Trophoblast cell (in vitro differentiated cells and primary cell): ENCODE results near the gene PDE11A.

Experiments
- DNase-seq, 2 donors: peaks; one replicate each; pipeline ENCODE4 v3.0.0-alpha.2; 2016
- H2AFZ ChIP-seq: 2 replicates; pipeline ENCODE4 v1.6.1; 2013; ENCODE audit warnings: low read length, moderate library complexity, mild to moderate bottlenecking; ENCODE audit not compliant: insufficient read depth, poor library complexity
- H2AK5ac ChIP-seq: 2 replicates; pipeline ENCODE4 v1.6.1; 2013; ENCODE audit warnings: mild to moderate bottlenecking, low read length
- H2BK120ac ChIP-seq: 2 replicates; pipeline ENCODE4 v1.6.1; 2013; ENCODE audit warnings: low read length, mild to moderate bottlenecking, moderate library complexity; ENCODE audit not compliant: insufficient read depth, poor library complexity
- H2BK12ac ChIP-seq: 2 replicates; pipeline ENCODE4 v1.6.1; 2013; ENCODE audit warnings: mild to moderate bottlenecking, low read length, moderate library complexity
- H2BK5ac ChIP-seq: 2 replicates; pipeline ENCODE4 v1.6.1; 2013; ENCODE audit warnings: low read length, low read depth, moderate library complexity, mild to moderate bottlenecking; ENCODE audit not compliant: poor library complexity
- H3K14ac ChIP-seq: 2 replicates; pipeline ENCODE4 v1.6.1; 2013; ENCODE audit warnings: mild to moderate bottlenecking, low read length
- H3K18ac ChIP-seq: 2 replicates; pipeline ENCODE4 v1.6.1; 2013; ENCODE audit warnings: mild to moderate bottlenecking, low read length
- H3K23ac ChIP-seq: 2 replicates; pipeline ENCODE4 v1.6.1; 2013; ENCODE audit warnings: low read length
- H3K27ac ChIP-seq: 2 replicates; pipeline ENCODE4 v1.5.1; 2013; ENCODE audit warnings: low read depth, mild to moderate bottlenecking, inconsistent platforms, low read length, moderate library complexity
- H3K27me3 ChIP-seq: 2 replicates; pipeline ENCODE4 v1.6.1; 2013; ENCODE audit warnings: inconsistent platforms, mild to moderate bottlenecking, low read length, moderate library complexity; ENCODE audit not compliant: insufficient read depth
- H3K36me3 ChIP-seq, 2 experiments: 1 replicate in 1 of 2; 2 replicates in 1 of 2; pipeline ENCODE4 v1.6.1; 2013; ENCODE audit warnings: low read length in 2 of 2, mild to moderate bottlenecking in 2 of 2, moderate library complexity in 1 of 2; ENCODE audit not compliant: insufficient read depth in 2 of 2, control insufficient read depth in 1 of 2
- H3K4ac ChIP-seq: 2 replicates; pipeline ENCODE4 v1.6.1; 2013; ENCODE audit warnings: low read depth, mild to moderate bottlenecking, low read length, moderate library complexity
- H3K4me1 ChIP-seq, 2 experiments: 1 replicate in 1 of 2; 2 replicates in 1 of 2; pipeline ENCODE4 v1.6.1; 2013; ENCODE audit warnings: low read length in 2 of 2, mild to moderate bottlenecking in 2 of 2, moderate library complexity in 1 of 2; ENCODE audit not compliant: insufficient read depth in 2 of 2, control insufficient read depth in 1 of 2
- H3K4me2 ChIP-seq: 2 replicates; pipeline ENCODE4 v1.6.1; 2013; ENCODE audit warnings: inconsistent platforms, mild to moderate bottlenecking, low read length, moderate library complexity
- H3K4me3 ChIP-seq: 2 replicates; pipeline ENCODE4 v1.5.1; 2013; ENCODE audit warnings: mild to moderate bottlenecking, low read depth, low read length, inconsistent platforms
- H3K79me1 ChIP-seq: one replicate; pipeline ENCODE4 v1.6.1; 2013; ENCODE audit warnings: low read length
- H3K79me2 ChIP-seq: 2 replicates; pipeline ENCODE4 v1.6.1; 2013; ENCODE audit warnings: low read length, mild to moderate bottlenecking; ENCODE audit not compliant: control insufficient read depth, insufficient read depth, poor library complexity
- H3K9ac ChIP-seq: 2 replicates; pipeline ENCODE4 v1.6.1; 2013; ENCODE audit warnings: mild to moderate bottlenecking, low read length
- H3K9me3 ChIP-seq: 2 replicates; pipeline ENCODE4 v1.6.1; 2013; ENCODE audit warnings: low read depth, mild to moderate bottlenecking, control low read depth, inconsistent platforms, low read length; ENCODE audit not compliant: insufficient read depth
- H4K12ac ChIP-seq: 2 replicates; pipeline ENCODE4 v1.6.1; 2013; ENCODE audit warnings: low read depth, mild to moderate bottlenecking, low read length, moderate library complexity
- H4K8ac ChIP-seq: 2 replicates; pipeline ENCODE4 v1.6.1; 2013; ENCODE audit warnings: low read depth, mild to moderate bottlenecking, low read length, moderate library complexity
- H4K91ac ChIP-seq: one replicate; pipeline ENCODE4 v1.6.1; 2013; ENCODE audit warnings: low read depth, mild to moderate bottlenecking, low read length, moderate library complexity
- WGBS: extraction: QIAGEN DNeasy Blood & Tissue Kit; methylation state at CpG from one replicate; pipeline ENCODE4 v1.1.7; 2013; ENCODE audit warnings: missing lambda C conversion rate; ENCODE audit not compliant: insufficient read length, insufficient coverage; ENCODE audit errors: extremely low coverage; 5-methylcytosine and 5-hydroxymethylcytosine counted together

PDE11A gene

DNA sequence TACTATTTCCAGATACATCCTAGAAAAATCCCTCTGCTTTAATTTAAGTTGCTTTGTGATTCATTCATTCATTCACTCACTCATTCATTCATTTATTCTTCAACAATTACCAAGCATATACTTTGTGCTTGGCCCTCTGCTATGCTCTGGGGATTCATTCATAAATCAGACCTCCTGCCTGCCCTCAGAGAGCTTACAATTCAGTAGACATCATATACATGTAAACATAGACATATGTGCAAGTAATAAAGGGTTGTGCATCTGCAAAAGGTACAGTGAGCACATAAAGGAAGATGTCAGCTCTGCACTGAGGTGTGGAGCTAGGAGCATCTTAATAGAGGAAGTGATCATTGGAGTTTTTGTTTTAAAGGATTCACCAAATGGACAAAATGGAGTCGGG is 490.6 kb downstream of the PDE11A start:
- Histone ChIP-seq H3K79me2 (no peaks in the 10 kb centered on the region), H3K9me3 (no peaks in the 10 kb centered on the region), H2BK5ac (no peak overlapping the region), H3K4me2 (no peak overlapping the region), H2AK5ac (no peak overlapping the region), H2AFZ (no peak overlapping the region), H2BK120ac (no peak overlapping the region), H3K4me3 (no peak overlapping the region), H3K36me3 (no peaks in the 10 kb centered on the region), H3K79me1 (no peaks in the 10 kb centered on the region), H4K91ac (no peak overlapping the region), H3K14ac (no peak overlapping the region), H3K18ac (no peak overlapping the region), H3K4me1 (no peaks in the 10 kb centered on the region), H2BK12ac (no peak overlapping the region), H4K12ac (no peak overlapping the region), H3K27ac (no peak overlapping the region), H3K27me3 (no peaks in the 10 kb centered on the region), H3K23ac (no peak overlapping the region), H4K8ac (no peak overlapping the region), H3K9ac (no peak overlapping the region), H3K4ac (no peak overlapping the region)
- no CpG with 5 or more reads among the region's 1 CpG for WGBS
- no peak for DNase-seq

DNA sequence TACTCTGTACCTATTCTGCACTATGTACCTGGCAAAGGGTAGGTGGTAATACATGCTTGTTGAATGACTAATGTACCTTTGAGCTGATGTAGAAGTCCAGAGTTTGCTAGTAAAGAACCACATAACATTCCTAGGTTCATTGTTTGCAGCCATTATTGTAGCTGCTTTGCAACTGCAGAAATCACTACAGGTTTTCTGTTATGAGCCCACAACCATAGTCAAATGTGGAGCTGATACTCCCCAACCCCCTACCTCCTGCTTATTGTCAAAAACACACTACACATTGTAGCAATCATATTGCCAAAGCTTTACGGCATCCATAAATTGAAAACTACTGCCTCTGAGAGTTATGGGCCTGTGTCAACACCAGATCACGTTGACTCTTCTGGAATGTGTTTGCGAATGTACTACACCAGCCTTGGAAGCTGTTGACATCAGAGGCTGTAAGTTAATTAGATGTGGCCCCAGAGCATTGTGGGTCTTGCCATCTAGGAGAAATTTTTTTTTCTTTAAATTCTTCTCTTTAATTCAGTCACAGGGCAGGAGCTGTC is 493.0 kb downstream of the PDE11A start:
- Histone ChIP-seq H3K4me1 (no peaks in the 10 kb centered on the region), H2BK12ac (no peak overlapping the region), H4K91ac (no peak overlapping the region), H3K4me2 (no peak overlapping the region), H3K4me3 (no peak overlapping the region), H2BK120ac (no peak overlapping the region), H2AFZ (no peak overlapping the region), H3K9ac (no peak overlapping the region), H3K27ac (no peak overlapping the region), H3K23ac (no peak overlapping the region), H3K9me3 (no peaks in the 10 kb centered on the region), H3K27me3 (no peaks in the 10 kb centered on the region), H4K8ac (no peak overlapping the region), H3K4ac (no peak overlapping the region), H2AK5ac (no peak overlapping the region), H2BK5ac (no peak overlapping the region), H4K12ac (no peak overlapping the region), H3K79me1 (no peaks in the 10 kb centered on the region), H3K18ac (no peak overlapping the region), H3K36me3 (no peaks in the 10 kb centered on the region), H3K79me2 (no peaks in the 10 kb centered on the region), H3K14ac (no peak overlapping the region)
- no peak for DNase-seq
- no CpG with 5 or more reads among the region's 3 CpGs for WGBS

DNA sequence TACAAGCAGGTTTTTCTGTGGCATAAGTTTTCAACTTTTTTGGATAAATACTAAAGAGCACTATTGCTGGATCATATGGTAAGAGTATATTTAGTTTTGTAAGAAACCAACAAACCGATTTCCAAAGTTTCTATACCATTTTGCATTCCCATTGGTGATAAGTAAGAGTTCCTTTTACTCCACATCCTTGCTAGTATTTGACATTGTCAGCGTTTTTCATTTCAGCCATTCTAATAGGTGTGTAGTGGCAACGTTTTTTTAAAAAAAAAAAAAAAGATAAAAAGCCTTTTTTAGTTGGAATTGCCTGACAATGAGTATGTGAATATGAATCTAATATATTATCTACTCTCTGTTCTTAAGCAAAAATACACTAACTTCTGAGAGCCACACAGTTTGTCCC is 494.1 kb downstream of the PDE11A start:
- Histone ChIP-seq H3K27me3 (no peaks in the 10 kb centered on the region), H3K36me3 (no peaks in the 10 kb centered on the region), H3K4me2 (no peak overlapping the region), H2AFZ (no peak overlapping the region), H4K91ac (no peak overlapping the region), H3K23ac (no peak overlapping the region), H3K4me3 (no peak overlapping the region), H2BK5ac (no peak overlapping the region), H3K27ac (no peak overlapping the region), H4K12ac (no peak overlapping the region), H3K4me1 (no peaks in the 10 kb centered on the region), H3K9ac (no peak overlapping the region), H2BK12ac (no peak overlapping the region), H2AK5ac (no peak overlapping the region), H3K18ac (no peak overlapping the region), H4K8ac (no peak overlapping the region), H2BK120ac (no peak overlapping the region), H3K9me3 (no peaks in the 10 kb centered on the region), H3K14ac (no peak overlapping the region), H3K79me1 (no peaks in the 10 kb centered on the region), H3K4ac (no peak overlapping the region), H3K79me2 (no peaks in the 10 kb centered on the region)
- DNase-seq, result no peak
- no CpG with 5 or more reads among the region's 3 CpGs for WGBS

DNA sequence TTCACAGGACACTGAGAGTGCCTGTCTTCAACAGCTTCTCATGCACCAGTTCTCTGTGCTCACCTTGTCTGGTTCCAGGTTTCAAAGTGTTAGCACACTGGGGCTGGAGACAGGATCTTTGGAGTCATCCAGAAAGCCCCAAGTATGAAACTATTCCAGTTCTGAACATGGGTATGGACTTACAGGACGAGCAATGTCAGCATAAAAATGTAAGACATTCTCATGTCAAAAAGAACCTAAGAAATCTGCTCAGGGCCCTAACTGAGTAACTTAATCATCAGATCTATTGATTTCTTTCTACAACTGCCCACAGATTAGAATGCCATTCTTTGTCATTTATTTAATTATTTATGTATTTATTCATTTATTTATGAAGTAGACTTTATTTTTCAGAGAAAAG is 495.5 kb downstream of the PDE11A start:
- no peak overlapping the region for H3K23ac ChIP-seq
- H3K4me3 ChIP-seq, result no peak overlapping the region
- no peaks in the 10 kb centered on the region for H3K27me3 ChIP-seq
- no peak overlapping the region for H2BK5ac ChIP-seq
- H2AFZ ChIP-seq, result no peak overlapping the region
- H2BK12ac ChIP-seq, result no peak overlapping the region
- no peak overlapping the region for H3K14ac ChIP-seq
- DNase-seq, result no peak
- H3K36me3 ChIP-seq, result no peaks in the 10 kb centered on the region
- no peaks in the 10 kb centered on the region for H3K9me3 ChIP-seq
- H2BK120ac ChIP-seq, result no peak overlapping the region
- H3K79me1 ChIP-seq, result no peaks in the 10 kb centered on the region
- H3K4me1 ChIP-seq, result no peaks in the 10 kb centered on the region
- WGBS, result no CpG with 5 or more reads among the region's 1 CpG
- no peak overlapping the region for H2AK5ac ChIP-seq
- no peak overlapping the region for H3K4ac ChIP-seq
- no peak overlapping the region for H4K91ac ChIP-seq
- H3K4me2 ChIP-seq, result no peak overlapping the region
- no peak overlapping the region for H4K8ac ChIP-seq
- H3K18ac ChIP-seq, result no peak overlapping the region
- H4K12ac ChIP-seq, result no peak overlapping the region
- no peak overlapping the region for H3K27ac ChIP-seq
- no peaks in the 10 kb centered on the region for H3K79me2 ChIP-seq
- H3K9ac ChIP-seq, result no peak overlapping the region
